Vagina (tissue), 2 donors: ENCODE results near the gene S100PBP.

Source experiments
- CTCF ChIP-seq, 3 experiments: fragments of 450-650 bp in 2 of 3; fragments of 200-600 bp in 1 of 3; sonication (generic) in 1 of 3; IDR thresholded peaks; one replicate each; pipeline ENCODE4 v1.5.1; 2017 to 2019; ENCODE audit warnings: antibody characterized with exemption in 3 of 3, mild to moderate bottlenecking in 2 of 3, moderate library complexity in 2 of 3
- POLR2A ChIP-seq, 2 donors: fragments of 450-650 bp; IDR thresholded peaks; one replicate each; pipeline ENCODE4 v1.6.1; 2017; ENCODE audit warnings: antibody characterized with exemption in 2 of 2, mild to moderate bottlenecking in 2 of 2, moderate library complexity in 2 of 2
- POLR2AphosphoS5 ChIP-seq, 2 donors: sonication (generic); formaldehyde crosslinking; IDR thresholded peaks; one replicate each; pipeline ENCODE4 v1.9.0; 2017; ENCODE audit warnings: antibody characterized with exemption in 2 of 2, mild to moderate bottlenecking in 2 of 2, low read depth in 1 of 2; ENCODE audit not compliant: insufficient read depth in 1 of 2

GRCh38 chr1:32885676-32886003, 68.2 kb downstream of the S100PBP start:
- TF ChIP-seq CTCF (IDR thresholded peaks at IDR 0.05) (no peak), POLR2A (IDR thresholded peaks at IDR 0.05) (no peak), POLR2AphosphoS5 (IDR thresholded peaks at IDR 0.05; ENCODE audit: insufficient read depth in 1 of 2, low read depth in 1 of 2) (no peak)
